ENCODE data around the gene USP22.

DNA sequence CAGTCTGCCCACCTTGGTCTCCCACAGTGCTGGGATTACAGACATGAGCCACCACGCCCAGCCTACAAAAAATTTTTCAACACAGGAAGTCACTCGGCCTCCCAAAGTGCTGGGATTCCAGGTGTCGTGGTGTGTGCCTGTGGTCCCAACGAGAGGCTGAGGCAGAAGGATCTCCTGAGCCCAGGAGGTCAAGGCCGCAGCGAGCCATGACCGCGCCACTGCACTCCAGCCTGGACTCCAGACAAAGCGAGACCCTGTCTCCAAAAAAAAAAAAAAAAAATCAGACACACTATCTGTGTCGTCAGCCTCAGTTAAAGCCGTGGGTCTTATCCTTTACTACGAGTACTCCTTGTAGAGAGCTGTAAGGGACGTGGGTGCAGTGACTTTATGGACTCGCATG, 15.8 kb downstream of the USP22 start:
- TF ChIP-seq, protein P1, sequence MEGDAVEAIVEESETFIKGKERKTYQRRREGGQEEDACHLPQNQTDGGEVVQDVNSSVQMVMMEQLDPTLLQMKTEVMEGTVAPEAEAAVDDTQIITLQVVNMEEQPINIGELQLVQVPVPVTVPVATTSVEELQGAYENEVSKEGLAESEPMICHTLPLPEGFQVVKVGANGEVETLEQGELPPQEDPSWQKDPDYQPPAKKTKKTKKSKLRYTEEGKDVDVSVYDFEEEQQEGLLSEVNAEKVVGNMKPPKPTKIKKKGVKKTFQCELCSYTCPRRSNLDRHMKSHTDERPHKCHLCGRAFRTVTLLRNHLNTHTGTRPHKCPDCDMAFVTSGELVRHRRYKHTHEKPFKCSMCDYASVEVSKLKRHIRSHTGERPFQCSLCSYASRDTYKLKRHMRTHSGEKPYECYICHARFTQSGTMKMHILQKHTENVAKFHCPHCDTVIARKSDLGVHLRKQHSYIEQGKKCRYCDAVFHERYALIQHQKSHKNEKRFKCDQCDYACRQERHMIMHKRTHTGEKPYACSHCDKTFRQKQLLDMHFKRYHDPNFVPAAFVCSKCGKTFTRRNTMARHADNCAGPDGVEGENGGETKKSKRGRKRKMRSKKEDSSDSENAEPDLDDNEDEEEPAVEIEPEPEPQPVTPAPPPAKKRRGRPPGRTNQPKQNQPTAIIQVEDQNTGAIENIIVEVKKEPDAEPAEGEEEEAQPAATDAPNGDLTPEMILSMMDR (IDR thresholded peaks at IDR 0.05) = no peak
- TF ChIP-seq EP300 (IDR thresholded peaks at IDR 0.05) (no peak), POLR2A (IDR thresholded peaks at IDR 0.05) (no peak)

Data from gastroesophageal sphincter (tissue), 3 donors.